MM.1S (cell line): ENCODE data around the gene STK4.

Experiments
- CTCF ChIP-seq: fragments of 300-600 bp; sonication (generic); IDR thresholded peaks from 2 replicates; pipeline ENCODE4 v1.5.1; 2016; ENCODE audit warnings: antibody characterized with exemption, low read length, mixed read lengths
- EZH2 ChIP-seq: fragments of 300-600 bp; sonication (generic); optimal IDR thresholded peaks from 2 replicates; pipeline ENCODE3; 2017; ENCODE audit warnings: low read depth, mild to moderate bottlenecking, antibody characterized with exemption, low read length, mixed read lengths
- EZH2phosphoT487 ChIP-seq: fragments of 300-600 bp; sonication (generic); IDR thresholded peaks from 2 replicates; pipeline ENCODE4 v1.6.1; 2018; ENCODE audit warnings: antibody characterized with exemption, low read length

- TF ChIP-seq CTCF (no peak), EZH2phosphoT487 (no peak), EZH2 (no peak)
These were observed 54.0 kb downstream of the STK4 start for GRCh38 chr20:45020236-45020886.
